HepG2 (cell line): ENCODE measurements around the gene FTL.

ENCODE experiments used
- BHLHE40 ChIP-seq: IDR thresholded peaks from 2 replicates; pipeline ENCODE4 v1.6.1; 2011; ENCODE audit warnings: low read length, improper control_type of control experiment
- TBX3 ChIP-seq: fragments of 450-650 bp; IDR thresholded peaks from 2 replicates; pipeline ENCODE4 v1.6.1; 2017; ENCODE audit warnings: antibody characterized with exemption, mild to moderate bottlenecking, inconsistent platforms, borderline replicate concordance
- ZNF24 ChIP-seq: fragments of 450-650 bp; IDR thresholded peaks from 2 replicates; pipeline ENCODE4 v1.6.1; 2017; ENCODE audit warnings: antibody characterized with exemption, mild to moderate bottlenecking
- TF ChIP-seq, protein P1 (sequence below): sonication (generic); formaldehyde crosslinking; IDR thresholded peaks from 2 replicates; pipeline ENCODE4 v1.9.0; 2021; ENCODE audit warnings: missing genetic modification reagents, borderline replicate concordance

GRCh38 chr19:48953141-48953540 lies 12.0 kb upstream of the FTL start:
- TF ChIP-seq, protein P1, sequence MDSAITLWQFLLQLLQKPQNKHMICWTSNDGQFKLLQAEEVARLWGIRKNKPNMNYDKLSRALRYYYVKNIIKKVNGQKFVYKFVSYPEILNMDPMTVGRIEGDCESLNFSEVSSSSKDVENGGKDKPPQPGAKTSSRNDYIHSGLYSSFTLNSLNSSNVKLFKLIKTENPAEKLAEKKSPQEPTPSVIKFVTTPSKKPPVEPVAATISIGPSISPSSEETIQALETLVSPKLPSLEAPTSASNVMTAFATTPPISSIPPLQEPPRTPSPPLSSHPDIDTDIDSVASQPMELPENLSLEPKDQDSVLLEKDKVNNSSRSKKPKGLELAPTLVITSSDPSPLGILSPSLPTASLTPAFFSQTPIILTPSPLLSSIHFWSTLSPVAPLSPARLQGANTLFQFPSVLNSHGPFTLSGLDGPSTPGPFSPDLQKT (CRISPR knock-in tag): no peak
- no peak for TF ChIP-seq TBX3
- no peak for TF ChIP-seq BHLHE40
- no peak for TF ChIP-seq ZNF24
